Measurements from ENCODE around the gene COMMD7. TPM values are rescaled to one million over a fixed set of nuclear protein-coding genes. Genes with fewer than 3 reads are reported as not detected.

Gene COMMD7
- total and polyA plus RNA-seq, 4 experiments from 2014 or later: 29.6 to 154 (median 67.3) TPM

GRCh38 chr20:32685541-32686529 lies 57.4 kb downstream of the COMMD7 start:
- Histone ChIP-seq H3K27ac (ENCODE audit: low read depth, low read length) (no peak overlapping the region), H3K4me1 (ENCODE audit: insufficient read depth, low read length) (no peaks in the 10 kb centered on the region), H3K27me3 (ENCODE audit: insufficient read depth, low read length) (no peaks in the 10 kb centered on the region), H3K36me3 (ENCODE audit: insufficient read depth, low read length) (no peaks in the 10 kb centered on the region), H3K4me3 (ENCODE audit: low read length in 2 of 2) (no peak overlapping the region), H3K9me3 (ENCODE audit: control insufficient read depth in 1 of 2, low read length in 2 of 2) (no peaks in the 10 kb centered on the region)
- Mint-ChIP-seq H3K27ac (peak overlapping the region in 1 of 7 donors; percentile 22), H3K27me3 (no peaks in the 10 kb centered on the region), H3K4me1 (peaks cover 0 to 5% (median 2%) of the 10 kb centered on the region in 4 donors), H3K9me3 (no peaks in the 10 kb centered on the region), H3K4me3 (no peak overlapping the region), H3K36me3 (no peaks in the 10 kb centered on the region)
- intact Hi-C loops (cut with micrococcal nuclease): no loop called here
- ChIA-PET CTCF (ENCODE audit: partially characterized antibody) (interaction anchor here (1.4 to 3.0 kb wide), 2 partner anchors 12 to 92 kb away, joined by 3 to 15 read pairs; partner anchors contain the start of gene C20orf203), POLR2A (ENCODE audit: partially characterized antibody) (interaction anchor here (0.6 kb wide), 1 partner anchor 88 kb away, joined by 3 read pairs; no protein-coding TSS in a partner anchor)
- DNase-seq: no peak

GRCh38 chr20:32682508-32682987 lies 60.7 kb downstream of the COMMD7 start:
- Histone ChIP-seq H3K4me1 (ENCODE audit: insufficient read depth, low read length) (no peaks in the 10 kb centered on the region), H3K4me3 (ENCODE audit: low read length in 2 of 2) (no peak overlapping the region), H3K36me3 (ENCODE audit: insufficient read depth, low read length) (no peaks in the 10 kb centered on the region), H3K27me3 (ENCODE audit: insufficient read depth, low read length) (no peaks in the 10 kb centered on the region), H3K27ac (ENCODE audit: low read depth, low read length) (no peak overlapping the region), H3K9me3 (ENCODE audit: control insufficient read depth in 1 of 2, low read length in 2 of 2) (no peaks in the 10 kb centered on the region)
- CTCF ChIA-PET (ENCODE audit: partially characterized antibody): interaction anchor here (3.0 to 13.0 kb wide), 2 partner anchors 9 to 95 kb away, joined by 15 to 422 read pairs; partner anchors contain the start of gene C20orf203
- DNase-seq: no peak
- H3K27me3 Mint-ChIP-seq: no peaks in the 10 kb centered on the region
- POLR2A ChIA-PET (ENCODE audit: partially characterized antibody): no interaction called here
- peaks cover 0 to 6% (median 3%) of the 10 kb centered on the region in 4 donors for H3K4me1 Mint-ChIP-seq
- intact Hi-C loops (cut with micrococcal nuclease): no loop called here
- H3K36me3 Mint-ChIP-seq: no peaks in the 10 kb centered on the region
- no peak overlapping the region for H3K4me3 Mint-ChIP-seq
- no peaks in the 10 kb centered on the region for H3K9me3 Mint-ChIP-seq
- H3K27ac Mint-ChIP-seq: no peak overlapping the region

- Histone ChIP-seq H3K4me1 (ENCODE audit: insufficient read depth, low read length) (no peaks in the 10 kb centered on the region), H3K36me3 (ENCODE audit: insufficient read depth, low read length) (no peaks in the 10 kb centered on the region), H3K4me3 (ENCODE audit: low read length in 2 of 2) (no peak overlapping the region), H3K9me3 (ENCODE audit: control insufficient read depth in 1 of 2, low read length in 2 of 2) (no peaks in the 10 kb centered on the region), H3K27ac (ENCODE audit: low read depth, low read length) (no peak overlapping the region), H3K27me3 (ENCODE audit: insufficient read depth, low read length) (no peaks in the 10 kb centered on the region)
- Mint-ChIP-seq H3K4me3 (no peak overlapping the region), H3K4me1 (peaks cover 0 to 10% (median 3%) of the 10 kb centered on the region in 4 donors), H3K9me3 (no peaks in the 10 kb centered on the region), H3K27me3 (no peaks in the 10 kb centered on the region), H3K36me3 (no peaks in the 10 kb centered on the region), H3K27ac (peak overlapping the region in 2 of 7 donors; percentile 3 to 72)
- intact Hi-C loops (cut with micrococcal nuclease): no loop called here
- CTCF ChIA-PET (ENCODE audit: partially characterized antibody): interaction anchor here (1.2 to 13.0 kb wide), 2 partner anchors 9 to 96 kb away, joined by 3 to 422 read pairs; no protein-coding TSS in a partner anchor
- DNase-seq: no peak
- POLR2A ChIA-PET (ENCODE audit: partially characterized antibody): interaction anchor here (1.4 kb wide), 1 partner anchor 62 kb away, joined by 4 read pairs; the partner anchor contains the start of gene COMMD7
These were observed 61.8 kb downstream of the COMMD7 start for GRCh38 chr20:32681175-32682084.

DNA sequence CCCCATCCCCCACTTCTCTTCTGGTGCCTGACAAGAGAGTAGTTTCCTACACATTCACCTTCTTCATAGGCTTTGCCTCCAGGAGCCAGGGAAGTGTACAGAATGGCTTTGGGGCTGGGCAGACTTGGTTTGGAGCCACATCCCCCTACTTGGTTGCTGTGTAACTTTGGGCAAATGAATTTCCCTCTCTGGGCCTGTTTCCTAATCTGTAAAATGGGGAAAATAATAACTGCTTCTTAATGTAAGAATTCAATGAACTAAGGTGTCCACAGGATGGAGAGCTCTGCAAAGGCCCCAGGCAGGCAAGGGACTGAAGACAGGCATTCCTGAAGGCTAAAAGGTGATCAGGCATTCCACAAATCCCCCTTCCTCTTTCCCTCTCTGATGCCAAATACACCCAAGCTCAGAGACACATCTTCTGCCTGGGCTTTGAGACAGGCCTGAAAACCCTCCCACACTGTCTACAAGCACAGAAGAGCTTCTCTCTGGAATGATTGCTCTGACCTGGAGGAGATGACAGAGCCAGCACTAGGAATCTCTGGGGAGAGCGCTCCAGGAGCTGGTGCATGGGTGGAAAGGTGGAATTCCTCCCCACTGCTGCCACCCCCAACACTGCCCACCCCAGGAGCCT lies 62.6 kb downstream of the COMMD7 start:
- Mint-ChIP-seq H3K36me3 (no peaks in the 10 kb centered on the region), H3K4me3 (no peak overlapping the region), H3K4me1 (peaks cover 0 to 10% (median 4%) of the 10 kb centered on the region in 4 donors), H3K27ac (peak overlapping the region in 4 of 7 donors; percentile 3 to 82 (median 26)), H3K9me3 (no peaks in the 10 kb centered on the region), H3K27me3 (no peaks in the 10 kb centered on the region)
- Histone ChIP-seq H3K9me3 (ENCODE audit: control insufficient read depth in 1 of 2, low read length in 2 of 2) (no peaks in the 10 kb centered on the region), H3K27ac (ENCODE audit: low read depth, low read length) (no peak overlapping the region), H3K27me3 (ENCODE audit: insufficient read depth, low read length) (no peaks in the 10 kb centered on the region), H3K4me1 (ENCODE audit: insufficient read depth, low read length) (no peaks in the 10 kb centered on the region), H3K4me3 (ENCODE audit: low read length in 2 of 2) (no peak overlapping the region), H3K36me3 (ENCODE audit: insufficient read depth, low read length) (no peaks in the 10 kb centered on the region)
- ChIA-PET CTCF (ENCODE audit: partially characterized antibody) (interaction anchor here (1.2 to 13.0 kb wide), 2 partner anchors 8 to 97 kb away, joined by 3 to 422 read pairs; no protein-coding TSS in a partner anchor), POLR2A (ENCODE audit: partially characterized antibody) (interaction anchor here (1.4 kb wide), 1 partner anchor 63 kb away, joined by 4 read pairs; the partner anchor contains the start of gene COMMD7)
- intact Hi-C loops (cut with micrococcal nuclease): no loop called here
- no peak for DNase-seq

DNA sequence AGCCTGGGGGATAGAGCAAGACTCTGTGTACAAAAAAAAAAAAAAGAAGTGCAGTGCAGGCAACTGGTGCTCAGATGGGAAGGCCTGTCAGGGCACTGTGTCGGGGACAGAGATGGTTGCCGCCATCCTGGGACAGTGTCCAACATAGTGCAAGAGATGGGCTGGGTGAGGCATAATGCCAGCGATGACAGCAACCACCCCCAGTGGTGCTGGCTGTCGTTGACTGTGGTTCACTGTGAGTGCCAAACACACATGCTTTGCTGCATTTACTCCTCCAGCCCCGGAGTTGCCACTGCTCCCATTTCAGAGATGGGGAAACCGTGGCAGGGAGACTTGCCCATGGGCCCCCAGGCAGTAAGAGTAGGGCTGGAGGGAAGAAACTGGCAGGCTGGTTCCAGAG lies 64.3 kb downstream of the COMMD7 start:
- POLR2A ChIA-PET (ENCODE audit: partially characterized antibody): interaction anchor here (0.9 kb wide), 1 partner anchor 99 kb away, joined by 4 read pairs; no protein-coding TSS in a partner anchor
- intact Hi-C loops (cut with micrococcal nuclease): loop anchor here (10.0 kb wide), 1 partner anchor 46 kb away; no protein-coding TSS in a partner anchor
- no peak overlapping the region for H3K4me3 ChIP-seq (ENCODE audit: low read length in 2 of 2)
- Mint-ChIP-seq H3K27ac (no peak overlapping the region), H3K4me1 (peaks cover 1 to 14% (median 7%) of the 10 kb centered on the region in 4 donors), H3K4me3 (no peak overlapping the region), H3K27me3 (no peaks in the 10 kb centered on the region), H3K36me3 (no peaks in the 10 kb centered on the region), H3K9me3 (no peaks in the 10 kb centered on the region)
- H3K9me3 ChIP-seq (ENCODE audit: control insufficient read depth in 1 of 2, low read length in 2 of 2): no peaks in the 10 kb centered on the region
- CTCF ChIA-PET (ENCODE audit: partially characterized antibody): interaction anchor here (13.0 kb wide), 1 partner anchor 98 kb away, joined by 422 read pairs; no protein-coding TSS in a partner anchor
- no peaks in the 10 kb centered on the region for H3K27me3 ChIP-seq (ENCODE audit: insufficient read depth, low read length)
- no peak for DNase-seq
- no peaks in the 10 kb centered on the region for H3K36me3 ChIP-seq (ENCODE audit: insufficient read depth, low read length)
- no peak overlapping the region for H3K27ac ChIP-seq (ENCODE audit: low read depth, low read length)
- no peaks in the 10 kb centered on the region for H3K4me1 ChIP-seq (ENCODE audit: insufficient read depth, low read length)

DNA sequence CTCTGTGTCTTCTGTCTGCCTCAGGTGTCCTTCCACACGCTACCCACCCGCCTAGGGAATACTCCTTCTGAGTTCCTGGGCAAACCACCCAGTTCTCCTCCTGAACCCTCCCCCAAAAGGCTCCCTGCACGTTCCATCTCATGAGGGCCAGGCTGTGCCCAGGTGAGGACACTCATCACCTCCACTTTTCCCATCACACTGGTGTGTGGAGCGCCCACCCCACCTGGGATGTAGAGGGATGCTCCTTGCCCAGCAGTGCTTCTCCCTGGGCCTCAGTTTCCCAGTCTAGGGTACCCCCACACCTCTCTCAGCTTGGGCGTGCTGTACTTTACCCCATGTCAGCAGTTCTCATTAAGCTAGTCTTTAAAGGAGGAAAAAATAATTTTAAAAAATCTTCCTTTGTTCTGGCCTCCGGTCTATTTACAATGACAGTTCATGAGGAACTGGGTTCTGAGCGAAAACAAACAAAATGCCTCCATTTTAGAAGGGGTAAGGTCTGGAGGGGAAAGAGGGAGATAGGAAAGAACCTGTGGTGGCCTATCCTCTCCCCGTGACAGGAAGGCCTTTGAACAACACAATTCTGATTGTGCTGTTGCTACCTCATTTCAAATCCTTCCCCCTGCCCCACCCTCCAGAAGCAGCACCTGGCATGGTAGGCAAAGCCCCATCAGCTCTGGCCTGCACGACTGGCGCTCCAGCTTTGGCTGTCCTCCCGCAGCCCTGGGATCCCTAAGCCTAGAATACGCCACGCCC lies 67.9 kb downstream of the COMMD7 start:
- H3K36me3 Mint-ChIP-seq: no peaks in the 10 kb centered on the region
- H3K4me3 Mint-ChIP-seq: no peak overlapping the region
- no peaks in the 10 kb centered on the region for H3K36me3 ChIP-seq (ENCODE audit: insufficient read depth, low read length)
- POLR2A ChIA-PET (ENCODE audit: partially characterized antibody): interaction anchor here (1.2 to 1.9 kb wide), 2 partner anchors 101 to 103 kb away, joined by 4 to 9 read pairs; no protein-coding TSS in a partner anchor
- no peak for DNase-seq
- no peaks in the 10 kb centered on the region for H3K27me3 Mint-ChIP-seq
- CTCF ChIA-PET (ENCODE audit: partially characterized antibody): interaction anchor here (0.9 to 13.0 kb wide), 8 partner anchors 9 to 114 kb away, joined by 3 to 422 read pairs (median 12); no protein-coding TSS in a partner anchor
- H3K9me3 ChIP-seq (ENCODE audit: control insufficient read depth in 1 of 2, low read length in 2 of 2): no peaks in the 10 kb centered on the region
- H3K27me3 ChIP-seq (ENCODE audit: insufficient read depth, low read length): no peaks in the 10 kb centered on the region
- no peaks in the 10 kb centered on the region for H3K9me3 Mint-ChIP-seq
- intact Hi-C loops (cut with micrococcal nuclease): loop anchor here (10.0 kb wide), 1 partner anchor 49 kb away; no protein-coding TSS in a partner anchor
- H3K4me1 Mint-ChIP-seq: peaks cover 3 to 20% (median 9%) of the 10 kb centered on the region in 4 donors
- H3K4me1 ChIP-seq (ENCODE audit: insufficient read depth, low read length): peaks cover 12% of the 10 kb centered on the region
- H3K27ac ChIP-seq (ENCODE audit: low read depth, low read length): no peak overlapping the region
- H3K4me3 ChIP-seq (ENCODE audit: low read length in 2 of 2): no peak overlapping the region
- H3K27ac Mint-ChIP-seq: peak overlapping the region in 1 of 7 donors; percentile 46
